Retina (tissue), 1 donor: Measurements from ENCODE around the gene IGF2BP1.
"Not testable (repeated sequence)": the region's sequence is repeated elsewhere in the genome, so short reads cannot be mapped to it uniquely, and the experiment has no call there.

ENCODE experiments used
- DNase-seq: peaks from one replicate; pipeline ENCODE4 v3.0.0-alpha.2; 2016

IGF2BP1 gene

DNA sequence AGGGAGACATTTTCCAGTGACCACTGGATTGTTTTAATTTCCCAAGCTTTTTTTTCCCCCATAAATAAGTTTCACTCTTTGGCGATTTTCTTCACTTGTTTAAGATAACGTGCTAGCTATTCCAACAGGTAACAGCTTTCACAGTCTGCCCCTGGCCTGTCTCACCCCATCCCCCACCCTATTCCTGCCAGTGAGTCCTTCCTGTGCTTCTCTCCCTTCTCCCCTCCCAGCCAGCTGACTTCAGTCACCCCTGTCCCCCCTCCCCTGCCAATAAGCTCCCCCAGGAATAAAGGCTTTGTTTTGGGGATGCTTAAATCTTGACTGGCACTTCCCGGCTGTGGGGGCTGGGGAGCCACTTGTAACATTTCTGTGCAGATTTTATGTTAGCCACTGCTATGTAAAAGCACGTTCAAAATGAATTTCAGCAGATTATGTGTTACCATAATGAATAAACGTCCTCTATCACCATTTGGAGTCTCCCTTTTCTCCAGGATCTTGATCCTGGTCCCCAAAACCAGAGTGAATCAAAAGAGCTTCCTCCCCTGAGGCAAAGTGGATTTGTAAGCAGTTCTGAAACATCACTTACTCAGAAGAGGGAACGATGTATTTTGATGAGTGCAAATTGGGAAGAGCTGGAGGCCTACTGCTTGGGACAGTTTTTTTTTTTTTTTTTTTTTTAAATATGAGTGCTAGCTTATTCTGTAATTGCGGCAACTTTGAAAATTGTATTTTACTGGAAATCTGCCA is 58.2 kb downstream of the IGF2BP1 start:
- no peak for DNase-seq

DNA sequence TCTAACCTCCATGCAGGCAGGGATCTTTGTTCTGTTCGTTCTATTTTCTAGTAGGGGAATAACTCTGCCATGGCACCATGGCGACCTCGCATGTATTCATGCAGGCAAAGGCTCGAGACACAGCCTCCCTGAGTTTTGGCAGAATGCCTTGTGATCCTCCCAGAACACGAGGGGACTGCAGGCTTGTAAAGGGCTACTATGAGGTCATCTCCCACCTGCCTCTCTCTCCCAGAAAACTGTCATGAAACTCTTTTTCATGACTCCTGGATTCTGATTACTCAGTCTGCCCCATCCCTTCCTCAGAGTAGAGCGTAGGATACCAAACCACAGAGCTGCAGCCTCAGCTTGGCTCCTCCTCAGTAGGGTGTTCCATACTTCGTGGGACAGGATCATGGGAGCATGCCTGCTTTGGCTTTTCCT is 64.3 kb downstream of the IGF2BP1 start:
- no peak for DNase-seq

DNA sequence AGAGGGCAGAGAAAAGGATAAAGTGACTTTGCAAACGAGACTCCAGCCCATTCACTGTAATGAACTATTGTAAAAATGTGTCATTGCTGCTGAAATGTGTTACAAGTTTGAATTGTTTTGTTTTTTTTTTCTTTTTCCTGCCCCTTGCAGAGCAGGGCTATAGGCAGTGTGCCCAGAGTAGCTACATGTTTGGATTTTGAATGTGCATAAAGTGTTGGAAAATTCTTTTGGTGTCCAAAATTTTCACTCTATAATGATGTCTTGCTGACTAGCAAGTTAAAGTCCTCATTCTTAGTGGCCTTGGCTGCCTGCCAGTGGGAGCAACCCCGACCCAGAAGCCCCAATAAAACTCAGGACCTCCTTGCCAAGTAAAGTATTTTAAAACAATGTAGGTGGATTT is 66.5 kb downstream of the IGF2BP1 start:
- no peak for DNase-seq

DNA sequence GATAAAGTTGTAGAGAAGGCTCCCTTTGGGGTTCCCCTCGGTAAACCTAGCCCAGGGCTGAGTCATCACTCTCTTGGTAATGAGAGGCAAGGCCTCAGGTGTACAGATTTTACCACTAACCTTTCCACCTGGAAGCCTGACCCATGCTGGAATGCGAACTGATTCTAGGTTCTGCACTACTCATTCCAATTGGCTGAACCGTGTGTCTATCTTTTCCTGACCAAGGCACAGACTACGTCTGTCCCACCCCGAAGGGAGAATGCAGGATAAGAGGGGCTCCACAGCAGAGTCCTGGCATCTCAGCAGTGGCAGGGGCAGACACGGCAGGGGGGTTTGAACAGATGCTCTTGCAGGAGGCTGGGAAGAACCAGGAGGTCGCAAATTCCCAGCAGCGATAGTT is 70.0 kb downstream of the IGF2BP1 start:
- DNase-seq: no peak

DNA sequence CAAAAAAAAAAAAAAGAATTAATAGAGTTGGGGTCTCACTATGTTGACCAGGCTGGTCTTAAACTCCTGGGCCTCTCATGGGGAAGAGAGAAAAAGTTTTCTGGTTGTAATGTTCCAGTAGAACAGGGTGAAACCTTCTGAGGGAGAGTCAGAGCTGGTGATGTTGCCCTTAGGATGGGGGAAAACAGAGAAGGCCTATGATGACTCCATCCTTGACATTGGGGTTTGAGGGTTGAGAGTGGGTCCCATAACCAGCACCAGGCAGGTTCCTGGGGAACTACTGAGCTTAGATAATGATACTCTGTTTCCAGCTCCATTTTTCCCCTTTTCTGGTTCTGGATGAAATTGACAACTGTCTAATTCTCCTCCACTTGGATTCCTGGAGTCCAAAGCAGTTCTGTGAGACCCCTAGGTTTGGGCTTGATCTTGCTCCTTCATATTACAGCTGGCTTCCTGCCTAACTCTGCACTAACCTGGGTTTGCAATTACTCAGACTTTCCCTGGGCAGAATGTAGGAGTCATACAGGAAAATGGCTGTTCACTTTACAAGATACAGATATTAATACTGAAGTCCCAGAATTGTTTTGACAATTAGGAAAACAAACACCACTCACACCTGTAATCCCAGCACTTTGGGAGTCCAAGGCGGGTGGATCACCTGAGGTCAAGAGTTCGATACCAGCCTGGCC is 72.5 kb downstream of the IGF2BP1 start:
- DNase-seq: no peak

DNA sequence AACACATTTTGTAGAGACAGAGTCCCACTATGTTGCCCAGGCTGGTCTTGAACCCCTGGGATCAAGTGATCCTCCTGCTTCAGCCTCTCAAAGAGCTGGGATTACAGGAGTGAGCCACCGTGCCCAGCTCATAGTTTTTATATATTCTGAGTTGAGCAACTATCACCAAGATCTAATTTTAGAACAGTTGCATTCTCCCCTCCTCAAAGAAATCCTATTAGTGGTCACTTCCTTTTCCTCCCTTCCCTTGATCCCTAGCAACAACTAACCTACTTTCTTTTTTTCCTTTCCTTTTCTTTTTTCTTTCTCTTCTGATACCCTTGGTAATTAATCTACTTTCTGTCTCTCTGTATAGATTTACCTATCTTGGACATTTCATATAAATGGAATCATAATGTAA is 73.9 kb downstream of the IGF2BP1 start:
- no peak for DNase-seq

DNA sequence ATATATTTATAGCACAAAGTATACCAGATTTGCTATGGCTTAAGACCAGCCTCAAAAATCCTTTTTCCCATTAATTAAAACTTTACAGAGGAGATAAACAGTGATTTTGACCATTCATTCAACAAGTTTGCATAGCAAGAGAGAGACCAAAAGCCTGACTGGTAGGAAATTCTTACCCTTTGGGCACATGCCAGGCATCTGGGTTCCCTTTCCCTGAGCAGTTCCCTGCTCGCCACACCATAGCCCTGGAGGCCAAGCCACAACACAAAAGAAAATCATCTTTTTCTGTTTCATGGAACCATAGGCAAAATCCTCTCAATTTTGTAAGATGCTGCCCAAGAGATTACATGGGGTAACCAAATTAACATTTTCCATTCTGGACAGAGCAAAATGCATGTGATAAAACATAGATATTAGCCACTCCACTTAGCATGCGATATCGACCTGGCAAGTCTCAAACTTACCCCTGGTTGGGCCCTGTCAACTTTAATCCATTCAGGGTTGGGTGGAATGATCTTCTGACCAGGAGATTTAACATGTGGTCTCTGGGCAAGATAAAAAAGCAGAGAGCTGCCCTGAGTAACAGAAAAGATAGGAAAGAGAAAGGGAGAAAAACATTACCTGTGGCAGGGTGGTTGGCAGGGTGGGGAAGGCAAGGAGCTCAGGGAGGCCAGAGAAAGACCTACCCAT is 77.8 kb downstream of the IGF2BP1 start:
- no peak for DNase-seq

DNA sequence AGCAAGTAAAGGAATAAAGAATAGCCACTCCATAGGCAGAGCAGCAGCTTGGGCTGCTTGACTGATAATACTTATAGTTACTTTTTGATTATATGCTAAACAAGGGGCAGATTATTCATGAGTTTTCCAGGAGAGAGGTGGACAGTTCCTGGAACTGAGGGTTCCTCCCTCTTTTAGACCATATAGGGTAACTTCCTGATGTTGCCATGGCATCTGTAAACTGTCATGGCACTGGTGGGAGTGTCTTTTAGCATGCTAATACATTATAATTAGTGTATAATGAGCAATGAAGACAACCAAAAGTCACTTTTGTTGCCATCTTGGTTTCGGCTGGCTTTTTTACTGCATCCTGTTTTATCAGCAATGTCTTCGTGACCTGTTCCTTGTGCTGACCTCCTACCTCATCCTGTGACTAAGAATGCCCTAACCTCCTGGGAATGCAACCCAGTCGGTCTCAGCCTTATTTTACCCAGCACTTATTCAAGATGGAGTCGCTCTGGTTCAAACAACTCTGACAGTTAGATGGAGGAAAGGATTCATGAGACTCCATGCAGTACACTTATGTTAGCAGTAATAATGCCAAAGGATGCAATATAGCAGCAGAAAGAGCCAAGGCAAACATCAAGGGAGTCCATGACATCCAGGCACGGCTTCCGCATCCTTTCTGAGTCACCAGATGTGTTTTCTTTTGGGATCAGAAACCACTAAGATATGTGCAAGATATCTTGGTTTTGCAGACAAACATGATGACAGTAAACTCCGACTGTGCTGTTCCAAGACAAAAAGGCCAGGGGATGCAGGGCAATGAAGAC is 79.6 kb downstream of the IGF2BP1 start:
- DNase-seq: no peak

DNA sequence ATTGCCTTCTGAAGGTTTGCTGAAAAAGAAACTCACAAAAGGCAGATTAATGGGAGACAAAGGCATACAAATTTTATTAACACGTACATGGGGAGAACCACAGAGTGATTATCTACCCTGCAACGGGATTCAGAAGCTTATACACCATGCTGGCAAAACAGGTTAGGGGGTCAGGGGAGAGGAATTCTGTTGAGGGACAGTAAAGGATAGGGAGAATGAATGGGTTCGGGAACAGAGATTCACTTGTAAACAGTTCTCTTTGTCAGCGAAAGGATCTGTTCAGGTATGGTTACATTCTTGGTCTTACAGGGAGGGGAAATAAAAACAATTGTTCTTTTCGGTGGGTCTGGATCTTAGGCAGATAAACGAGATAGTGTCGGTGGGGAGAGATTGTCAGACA is 81.1 kb downstream of the IGF2BP1 start:
- no peak for DNase-seq

DNA sequence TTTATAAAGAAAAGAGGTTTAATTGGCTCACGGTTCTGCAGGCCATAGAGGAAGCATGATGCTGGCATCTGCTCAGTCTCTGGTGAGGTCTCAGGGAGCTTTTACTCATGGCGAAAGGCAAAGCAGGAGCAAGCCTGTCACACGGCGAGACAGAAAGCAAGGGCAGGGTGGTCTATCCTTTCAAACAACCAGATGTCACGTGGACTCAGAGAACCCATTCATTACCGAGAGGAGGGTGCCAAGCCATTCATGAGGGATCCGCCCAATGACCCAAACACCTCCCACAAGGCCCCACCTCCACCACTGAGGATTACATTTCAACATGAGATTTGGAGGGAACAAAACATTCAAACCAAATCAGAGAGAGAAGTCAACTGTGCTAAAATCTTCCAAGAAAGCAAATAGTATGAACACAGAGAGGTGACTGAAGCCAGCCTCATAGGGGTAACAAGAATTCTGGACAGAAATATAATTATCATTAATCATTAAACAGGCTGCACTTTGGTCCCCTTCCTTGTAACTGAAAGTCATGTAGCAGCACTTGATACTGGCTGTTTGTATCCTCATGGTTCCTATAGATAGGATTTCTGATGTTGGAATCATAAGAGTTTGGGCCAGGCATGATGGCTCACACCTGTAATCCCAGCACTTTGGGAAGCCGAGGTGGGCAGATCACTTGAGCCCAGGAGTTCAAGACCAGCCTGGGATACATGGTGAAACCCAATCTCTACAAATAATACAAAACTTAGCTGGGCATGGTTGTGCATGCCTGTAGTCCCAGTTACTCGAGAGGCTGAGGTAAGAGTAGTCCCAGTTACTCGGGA is 82.9 kb downstream of the IGF2BP1 start:
- DNase-seq: no peak

DNA sequence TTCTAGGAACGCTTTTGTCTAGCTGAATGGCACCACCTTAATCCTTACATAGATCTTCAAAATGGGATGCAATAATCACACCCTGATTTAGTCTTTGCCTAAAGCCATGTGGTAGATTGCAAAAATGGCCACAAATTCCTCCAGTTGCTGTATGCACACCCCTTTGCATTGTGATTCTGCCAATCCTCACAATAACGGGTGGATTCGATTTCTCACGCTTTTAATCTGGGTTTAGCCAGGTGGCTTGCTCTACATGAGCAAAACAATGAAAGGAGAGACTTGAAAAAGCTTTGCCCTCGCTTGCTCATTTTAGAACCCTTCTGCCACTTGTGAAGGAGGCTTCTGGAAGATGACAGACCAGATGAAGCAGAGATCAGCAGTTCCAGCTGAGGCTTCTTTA is 85.0 kb downstream of the IGF2BP1 start:
- no peak for DNase-seq

DNA sequence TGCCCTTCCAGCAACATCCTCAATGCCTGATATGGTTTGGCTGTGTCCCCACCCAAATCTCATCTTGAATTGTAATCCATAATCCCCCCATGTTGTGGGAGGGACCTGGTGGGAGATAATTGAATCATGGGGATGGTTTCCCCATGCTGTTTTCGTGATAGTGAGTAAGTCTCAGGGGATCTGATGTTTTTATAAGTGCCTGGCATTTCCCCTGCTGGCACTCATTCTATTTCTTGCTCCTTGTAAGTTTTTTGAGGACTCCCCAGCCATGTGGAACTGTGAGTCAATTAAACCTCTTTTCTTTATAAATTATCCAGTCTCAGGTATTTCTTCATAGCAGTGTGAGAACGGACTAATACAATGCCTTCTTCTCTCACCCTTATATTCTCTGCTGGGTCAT is 87.9 kb downstream of the IGF2BP1 start:
- DNase-seq: not testable (repeated sequence)

DNA sequence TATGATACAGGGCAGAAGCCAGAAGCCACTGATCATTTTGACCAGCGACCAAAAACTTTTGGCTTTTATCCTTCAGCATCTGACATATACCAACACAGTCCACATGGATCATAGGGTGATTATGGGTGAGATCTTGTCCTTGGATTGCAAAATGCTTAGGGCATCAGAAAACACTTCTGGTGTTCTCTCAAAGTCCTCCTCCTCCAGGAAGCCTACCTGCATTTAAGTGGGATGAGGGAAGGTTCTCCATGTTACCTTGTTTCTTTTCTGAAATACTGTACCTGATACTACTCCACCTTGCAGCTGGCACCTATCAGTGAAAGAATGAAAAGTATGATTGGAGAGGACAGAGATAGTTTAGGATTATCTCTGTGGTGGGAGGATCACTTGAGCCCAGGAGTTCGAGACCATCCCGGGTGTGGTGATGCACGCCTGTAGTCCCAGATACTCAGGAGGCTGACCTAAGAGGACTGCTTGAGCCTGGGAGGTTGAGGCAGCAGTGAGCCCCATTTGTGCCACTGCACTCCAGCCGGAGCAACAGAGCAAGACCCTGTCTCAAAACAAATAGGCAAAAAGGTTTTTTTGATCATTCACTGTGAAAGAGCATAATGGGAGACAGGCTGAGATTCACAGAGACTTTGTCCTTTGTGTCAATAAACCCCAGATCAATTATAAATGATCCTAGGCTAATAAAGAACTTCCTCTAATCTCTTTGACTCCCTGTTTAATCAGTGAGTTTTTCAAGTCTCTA is 88.6 kb downstream of the IGF2BP1 start:
- DNase-seq: no peak

DNA sequence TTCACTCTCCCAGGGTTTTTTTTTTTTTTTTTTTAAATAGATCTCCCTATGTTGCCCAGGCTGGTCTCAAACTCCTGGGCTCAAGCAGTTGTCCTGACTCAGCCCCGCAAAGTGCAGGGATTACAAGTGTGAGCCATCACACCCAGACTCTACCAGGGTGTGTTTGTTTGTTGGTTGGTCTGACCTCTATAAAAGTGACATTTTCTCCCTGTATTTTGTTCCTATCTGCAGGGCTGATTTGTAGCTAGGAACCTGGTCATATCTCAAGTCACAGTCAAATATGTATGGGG is 89.1 kb downstream of the IGF2BP1 start:
- DNase-seq: no peak

DNA sequence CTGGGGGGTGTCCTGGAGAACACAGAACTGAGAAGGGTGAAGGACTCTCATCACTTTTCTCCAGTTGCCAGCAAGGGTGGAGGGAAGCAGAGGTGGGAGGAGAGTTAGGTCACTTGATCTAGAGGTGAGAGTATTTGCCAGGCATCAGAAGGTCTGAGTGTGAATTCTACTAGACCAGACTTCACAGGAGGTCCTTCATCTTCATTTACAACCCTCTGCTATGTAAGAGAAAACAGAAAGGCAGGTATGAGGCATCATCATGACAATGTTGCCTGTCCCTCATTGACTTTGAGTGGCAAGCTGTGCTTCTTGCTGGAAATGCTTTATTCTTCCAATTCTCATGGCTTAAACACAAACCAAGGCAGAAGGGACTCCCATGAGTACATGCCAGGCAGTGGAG is 89.5 kb downstream of the IGF2BP1 start:
- DNase-seq: no peak

DNA sequence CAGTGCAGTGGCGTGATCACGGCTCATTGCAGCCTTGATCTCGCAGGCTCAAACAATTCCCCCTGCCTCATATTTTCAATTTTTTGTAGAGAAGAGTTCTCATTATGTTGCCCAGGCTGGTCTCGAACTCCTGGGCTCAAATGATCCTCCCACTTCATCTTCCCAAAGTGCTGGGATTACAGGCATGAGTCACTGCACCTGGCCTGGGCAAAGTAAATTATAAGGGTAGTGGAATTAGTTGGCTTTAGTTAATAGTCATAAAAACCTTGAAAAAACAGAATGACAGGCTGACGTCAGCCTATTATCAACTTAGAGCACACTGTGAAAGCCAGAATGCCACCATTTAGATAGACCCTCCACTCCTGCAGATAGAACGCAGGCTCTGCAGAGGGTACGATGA is 91.9 kb downstream of the IGF2BP1 start:
- no peak for DNase-seq

DNA sequence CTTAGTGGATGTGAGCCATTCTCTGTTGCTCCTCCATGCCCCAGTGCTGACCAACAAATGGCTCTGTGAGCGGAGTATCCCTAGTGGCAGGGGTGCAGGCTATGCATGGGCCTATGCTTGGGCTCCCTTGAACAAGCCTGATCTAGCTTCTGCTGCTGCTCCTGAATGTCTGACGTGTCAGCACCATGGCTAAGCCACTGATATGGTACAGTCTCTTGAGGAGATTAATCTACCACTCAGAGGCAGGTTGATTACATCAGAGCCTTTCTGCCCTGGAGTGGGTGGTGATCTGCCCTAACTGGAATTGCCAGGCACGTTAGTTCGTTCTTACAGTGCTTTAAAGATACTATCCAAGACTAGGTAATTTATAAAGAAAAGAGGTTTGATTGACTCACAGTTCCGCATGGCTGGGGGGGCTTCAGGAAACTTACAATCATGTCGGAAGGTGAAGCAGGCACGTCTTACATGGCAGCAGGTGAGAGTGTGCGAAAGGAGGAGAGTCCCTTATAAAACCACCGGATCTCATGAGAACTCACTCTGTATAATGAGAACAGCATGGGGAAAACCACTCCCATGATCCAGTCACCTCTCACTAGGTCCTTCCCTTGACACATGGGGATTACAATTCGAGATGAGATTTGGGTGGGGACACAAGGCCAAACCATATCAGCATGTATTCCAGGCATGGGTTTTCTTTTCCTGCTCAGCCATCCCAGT is 93.9 kb downstream of the IGF2BP1 start:
- no peak for DNase-seq

DNA sequence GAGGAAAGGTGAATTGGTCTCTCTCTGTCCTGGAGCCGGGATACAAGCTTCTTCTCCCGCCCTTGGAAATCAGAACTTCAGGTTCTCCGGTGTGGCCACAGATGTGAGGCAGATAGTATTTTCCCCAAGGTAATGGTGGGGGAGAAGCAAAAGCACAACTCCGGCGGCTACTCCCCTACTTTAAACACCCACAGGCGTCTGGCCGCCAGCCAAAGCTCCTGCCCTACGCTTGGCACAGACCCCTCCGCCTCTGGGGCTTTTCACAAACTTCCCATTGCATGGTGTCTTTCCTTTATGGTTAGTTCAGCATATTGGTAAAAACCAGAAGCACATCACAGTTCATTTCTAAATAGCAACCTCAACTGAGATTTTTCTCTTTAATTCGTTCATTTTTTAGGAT is 95.9 kb downstream of the IGF2BP1 start:
- no peak for DNase-seq

DNA sequence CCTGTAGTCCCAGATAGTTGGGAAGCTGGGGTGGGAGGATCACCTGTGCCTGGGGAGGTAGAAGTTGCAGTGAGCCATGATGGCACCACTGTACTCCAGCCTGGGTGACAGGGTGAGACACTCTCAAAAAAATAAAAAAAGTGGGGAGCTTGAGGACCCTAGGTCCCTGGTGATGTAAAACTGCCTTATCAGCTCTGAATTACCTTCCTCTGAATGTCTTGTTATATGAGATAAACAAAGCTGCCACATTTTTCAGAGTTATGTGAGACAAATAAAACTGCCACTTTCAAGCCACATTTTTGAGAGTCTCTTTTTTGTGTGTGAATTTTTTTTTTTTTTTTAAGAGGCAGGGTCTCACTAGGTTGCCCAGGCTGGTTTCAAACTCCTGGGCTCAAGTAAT is 103.4 kb downstream of the IGF2BP1 start:
- DNase-seq: no peak

DNA sequence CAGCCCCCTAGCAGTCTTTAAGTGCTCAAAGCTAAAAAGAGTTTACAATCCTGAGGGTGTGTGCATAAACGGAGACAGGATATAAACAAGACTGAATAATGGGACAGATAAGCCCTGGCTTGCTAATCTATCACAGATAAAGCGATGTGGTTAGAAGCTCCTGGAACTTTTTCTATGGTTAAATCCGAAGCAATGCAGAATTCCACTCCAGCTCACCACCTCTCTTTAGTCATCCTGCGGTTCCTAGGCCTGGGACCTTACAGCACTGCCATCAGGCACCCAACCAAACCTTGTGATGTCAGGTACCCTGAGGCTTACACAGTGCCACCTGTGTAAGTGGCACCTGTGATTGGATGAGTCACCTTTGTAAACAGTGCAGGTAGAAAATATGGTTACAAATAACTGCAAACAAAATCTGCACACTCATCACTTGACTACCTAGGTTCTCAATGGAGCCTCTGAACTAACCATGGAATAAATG is 103.9 kb downstream of the IGF2BP1 start:
- DNase-seq: no peak

DNA sequence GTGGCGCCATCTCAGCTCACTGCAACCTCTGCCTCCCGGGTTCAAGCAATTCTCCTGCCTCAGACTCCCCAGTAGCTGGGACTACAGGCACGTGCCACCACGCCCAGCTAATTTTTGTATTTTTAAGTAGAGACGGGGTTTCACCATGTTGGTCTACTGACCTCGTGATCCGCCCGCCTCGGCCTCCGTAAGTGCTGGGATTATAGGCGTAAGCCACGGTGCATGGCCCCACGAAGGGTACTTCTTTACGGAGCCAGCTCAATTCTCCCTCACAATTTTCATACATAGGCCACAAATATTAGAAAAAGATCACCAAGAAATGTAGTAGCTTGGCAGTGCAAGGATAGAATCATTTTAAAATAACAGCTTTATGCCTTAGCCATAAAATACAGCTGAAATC is 106.2 kb downstream of the IGF2BP1 start:
- not testable (repeated sequence) for DNase-seq
